ENCODE measurements around the gene VWA5A. TPM values are rescaled to one million over a fixed set of nuclear protein-coding genes. Genes with fewer than 3 reads are reported as not detected.

Gene VWA5A
- total RNA-seq, 4 donors from 2014 or later: 13.3 to 22.2 (median 15.0) TPM

- H3K36me3 ChIP-seq: no peaks in the 10 kb centered on the region
- H3K9me3 ChIP-seq: no peaks in the 10 kb centered on the region
- WGBS: 59% methylated on average over 6 of the region's 6 CpGs
- H3K27me3 ChIP-seq: no peaks in the 10 kb centered on the region
- no peak overlapping the region for H3K4me3 ChIP-seq
- no peak for TF ChIP-seq EP300 (IDR thresholded peaks at IDR 0.05)
- no peak for TF ChIP-seq CTCF (IDR thresholded peaks at IDR 0.05)
- no peak for TF ChIP-seq POLR2AphosphoS5 (IDR thresholded peaks at IDR 0.05)
- TF ChIP-seq POLR2A (IDR thresholded peaks at IDR 0.05; ENCODE audit: low read depth): no peak
- peak overlapping the region; percentile 10 to 29 (median 13) for H3K27ac ChIP-seq (replicated peaks in 1 of 4)
- peaks cover 0 to 6% (median 0%) of the 10 kb centered on the region in 4 donors for H3K4me1 ChIP-seq
- intact Hi-C loops (cut with DNase I): loop anchor here (10.0 kb wide), 1 partner anchor 110 kb away; no protein-coding TSS in a partner anchor
- no peak for DNase-seq (ENCODE audit: extremely low spot score)
Observed at GRCh38 chr11:124194293-124195188, 79.3 kb downstream of the VWA5A start.

GRCh38 chr11:124195189-124195734 lies 80.0 kb downstream of the VWA5A start:
- intact Hi-C loops (cut with DNase I): loop anchor here (10.0 kb wide), 1 partner anchor 110 kb away; no protein-coding TSS in a partner anchor
- Histone ChIP-seq H3K27me3 (no peaks in the 10 kb centered on the region), H3K9me3 (no peaks in the 10 kb centered on the region), H3K4me3 (no peak overlapping the region), H3K27ac (replicated peaks in 1 of 4) (peak overlapping the region in 2 of 4 donors; percentile 14 to 29), H3K4me1 (peaks cover 0 to 6% (median 0%) of the 10 kb centered on the region in 4 donors), H3K36me3 (no peaks in the 10 kb centered on the region)
- WGBS: 39% methylated on average over 4 of the region's 4 CpGs
- DNase-seq (ENCODE audit: extremely low spot score): no peak
- TF ChIP-seq POLR2A (IDR thresholded peaks at IDR 0.05; ENCODE audit: low read depth): no peak
- TF ChIP-seq CTCF (IDR thresholded peaks at IDR 0.05): peak; percentile 35 to 54 (median 46)

Other genes with a start within 250 kb of the VWA5A start
- not detected for gene TMEM225, start 229.8 kb upstream of the VWA5A start, total RNA-seq
- gene OR8D4, start 213.3 kb upstream of the VWA5A start, total RNA-seq: not detected
- gene OR4D5, start 175.8 kb upstream of the VWA5A start, total RNA-seq: not detected
- gene OR6T1, start 171.6 kb upstream of the VWA5A start, total RNA-seq: not detected
- gene OR10S1, start 137.7 kb upstream of the VWA5A start, total RNA-seq: not detected
- not detected for gene OR10G6, start 120.3 kb upstream of the VWA5A start, total RNA-seq
- gene OR10G4, start 102.5 kb upstream of the VWA5A start, total RNA-seq: not detected
- gene OR10G9, start 92.4 kb upstream of the VWA5A start, total RNA-seq: not detected
- gene OR10G8, start 88.7 kb upstream of the VWA5A start, total RNA-seq: not detected
- not detected for gene OR10G7, start 74.1 kb upstream of the VWA5A start, total RNA-seq
- gene OR10D3, start 67.9 kb downstream of the VWA5A start, total RNA-seq: not detected
- not detected for gene OR8G1, start 125.6 kb downstream of the VWA5A start, total RNA-seq
- under 1 TPM in 1 of 4 donors, not detected in 3; 0.83 TPM for gene OR8G5, start 140.9 kb downstream of the VWA5A start, total RNA-seq
- gene OR8D1, start 198.5 kb downstream of the VWA5A start, total RNA-seq: not detected
- not detected for gene OR8D2, start 204.7 kb downstream of the VWA5A start, total RNA-seq